IMR-90 (cell line): ENCODE results near the gene AKR7A2.

Experiments used
- BHLHE40 ChIP-seq: fragments of 150-350 bp; IDR thresholded peaks from 2 replicates; pipeline ENCODE4 v1.6.1; 2016; ENCODE audit warnings: mild to moderate bottlenecking, low read depth, low read length
- CTCF ChIP-seq: conservative IDR thresholded peaks from 2 replicates; pipeline ENCODE4 v1.5.1; 2012; ENCODE audit warnings: mild to moderate bottlenecking, low read depth, low read length, improper control_type of control experiment
- NFE2L2 ChIP-seq: fragments of 150-350 bp; IDR thresholded peaks from 2 replicates; pipeline ENCODE4 v1.6.1; 2016; ENCODE audit warnings: low read depth, mild to moderate bottlenecking, low read length
- POLR2A ChIP-seq: IDR thresholded peaks from 2 replicates; pipeline ENCODE4 v1.6.1; 2012; ENCODE audit warnings: mild to moderate bottlenecking, low read depth, low read length
- RCOR1 ChIP-seq: IDR thresholded peaks from 2 replicates; pipeline ENCODE4 v1.6.1; 2012; ENCODE audit warnings: mild to moderate bottlenecking, low read length, improper control_type of control experiment; ENCODE audit not compliant: insufficient replicate concordance
- RFX5 ChIP-seq: IDR thresholded peaks from 2 replicates; pipeline ENCODE4 v1.8.0; 2012; ENCODE audit warnings: low read depth, mild to moderate bottlenecking, low read length, moderate library complexity

- TF ChIP-seq BHLHE40 (no peak), CTCF (no peak), NFE2L2 (no peak), POLR2A (no peak), RCOR1 (no peak), RFX5 (no peak)
These were observed 1.1 kb upstream of the AKR7A2 start for GRCh38 chr1:19312782-19313635.
